Ovary (tissue), 9 donors: Measurements from ENCODE around the gene LRRC8A. TPM values are rescaled to one million over a fixed set of nuclear protein-coding genes. Genes with fewer than 3 reads are reported as not detected.

Experiments used
- DNase-seq, 5 donors: peaks; one replicate each; pipeline ENCODE4 v3.0.0-alpha.2; 2019 to 2020
- H3K27ac ChIP-seq, 2 donors: fragments of 200-600 bp; one replicate each; pipeline versions ENCODE4 v1.5.1 to v1.8.0; 2019 to 2022
- H3K27me3 ChIP-seq: fragments of 200-600 bp; one replicate; pipeline ENCODE4 v1.8.0; 2022
- H3K36me3 ChIP-seq: fragments of 200-600 bp; sonication (generic); one replicate; pipeline ENCODE4 v1.5.1; 2019
- H3K4me1 ChIP-seq: one replicate; pipeline ENCODE4 v1.8.1; 2013; ENCODE audit warnings: mild to moderate bottlenecking, moderate library complexity; ENCODE audit not compliant: insufficient read depth
- H3K4me3 ChIP-seq: fragments of 200-600 bp; sonication (generic); one replicate; pipeline ENCODE4 v1.5.1; 2017
- H3K9me3 ChIP-seq, 2 donors: fragments of 200-600 bp in 1 of 2; sonication (generic) in 1 of 2; one replicate each; pipeline versions ENCODE4 v1.5.1 to v1.8.1; 2013 to 2019; ENCODE audit warnings: mild to moderate bottlenecking in 1 of 2, moderate library complexity in 1 of 2
- CTCF ChIP-seq, 3 donors: fragments of 450-650 bp in 2 of 3; fragments of 200-600 bp in 1 of 3; IDR thresholded peaks; one replicate each; pipeline versions ENCODE4 v1.5.1 to v1.8.0; 2016 to 2022; ENCODE audit warnings: antibody characterized with exemption in 3 of 3, mild to moderate bottlenecking in 1 of 3
- EP300 ChIP-seq: sonication (generic); formaldehyde crosslinking; IDR thresholded peaks from one replicate; pipeline ENCODE4 v1.6.1; 2017; ENCODE audit warnings: antibody characterized with exemption
- POLR2A ChIP-seq: fragments of 450-650 bp; IDR thresholded peaks from one replicate; pipeline ENCODE4 v1.6.1; 2017; ENCODE audit warnings: antibody characterized with exemption, mild to moderate bottlenecking, moderate library complexity
- WGBS, 3 donors: extraction: QIAGEN DNeasy Blood & Tissue Kit in 1 of 3; methylation state at CpG; one replicate each; pipeline versions ENCODE4 v1.1.5 to v1.1.7; 2013 to 2017; 5-methylcytosine and 5-hydroxymethylcytosine counted together
- intact Hi-C, 4 donors: fragments of 100-400 bp; cut with DNase I; formaldehyde crosslinking; loops; one replicate each; pipeline versions ENCODE4 v1.11.0 to v1.15.1; 2022 to 2023
- polyA plus RNA-seq, 2 donors: library from polyadenylated mRNA; stranded (reverse); fragments of 200-250 nt in 1 of 2; fragments of 350-450 nt in 1 of 2; fragmentation: Illumina TruSeq in 1 of 2; extraction: RNeasy Lipid Tissue Mini Kit (QIAGEN cat#74804) in 1 of 2; gene quantifications; one replicate each; pipeline ENCODE4 v1.2.3, GENCODE V29; 2013 to 2014
- total RNA-seq, 7 donors: library from RNA; depleted of rRNA in 2 of 7; stranded (reverse); fragments of >200 nt in 2 of 7; fragmentation: NEBNext Ultra II Directional in 3 of 7; extraction: Animal tissue kit (Norgen Biotek cat#: 25700) in 3 of 7; gene quantifications; one replicate each; pipeline versions ENCODE4 v1.1.0 to v1.2.4, GENCODE V29; 2016 to 2023
- donor health status: DM: no; HTN: no; CAD: no; lungs with moderate emphysema.
- donor health status: DM: no; HTN: no; CAD: no.
- donor health status: Bipolar disorder and iron deficiency.
- donor health status: DM: yes; HTN: yes; CAD: no.
- donor health status: DM: no; HTN: no; CAD: no.
- donor health status: DM: yes; HTN: yes; CAD: no.

The LRRC8A gene
- total and polyA plus RNA-seq, 9 donors: 18.1 to 39.7 (median 26.4) TPM

DNA sequence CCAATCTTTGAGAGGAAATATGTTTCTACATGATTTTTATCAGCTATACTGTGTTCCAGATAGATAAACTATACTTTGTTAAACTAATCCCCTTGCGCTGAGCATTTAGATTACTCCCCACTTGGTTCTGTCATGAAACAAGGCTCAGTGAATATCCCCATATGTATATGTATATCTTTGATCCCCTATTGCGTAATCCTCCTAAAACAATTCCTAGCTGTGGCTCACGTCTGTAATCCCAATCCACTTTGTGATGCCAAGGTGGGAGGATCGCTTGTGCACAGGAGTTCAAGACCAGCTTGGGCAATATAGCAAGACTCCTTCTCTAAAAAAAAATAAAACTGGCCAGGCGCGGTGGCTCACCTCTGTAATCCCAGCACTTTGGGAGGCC, 41.6 kb downstream of the LRRC8A start:
- TF ChIP-seq EP300 (no peak), POLR2A (no peak), CTCF (IDR thresholded peaks at IDR 0.05) (no peak)
- DNase-seq: no peak
- no peak overlapping the region for H3K27ac ChIP-seq
- H3K4me1 ChIP-seq: peaks cover 18% of the 10 kb centered on the region
- intact Hi-C loops: loop anchor here in 1 of 4 donors (10.0 kb wide), 1 partner anchor 189 kb away; no protein-coding TSS in a partner anchor
- no peaks in the 10 kb centered on the region for H3K27me3 ChIP-seq
- 88 to 92% (median 90%) methylated on average over 6 of the region's 6 CpGs for WGBS, 3 donors
- H3K36me3 ChIP-seq: no peaks in the 10 kb centered on the region
- H3K4me3 ChIP-seq: no peak overlapping the region
- H3K9me3 ChIP-seq: no peaks in the 10 kb centered on the region

DNA sequence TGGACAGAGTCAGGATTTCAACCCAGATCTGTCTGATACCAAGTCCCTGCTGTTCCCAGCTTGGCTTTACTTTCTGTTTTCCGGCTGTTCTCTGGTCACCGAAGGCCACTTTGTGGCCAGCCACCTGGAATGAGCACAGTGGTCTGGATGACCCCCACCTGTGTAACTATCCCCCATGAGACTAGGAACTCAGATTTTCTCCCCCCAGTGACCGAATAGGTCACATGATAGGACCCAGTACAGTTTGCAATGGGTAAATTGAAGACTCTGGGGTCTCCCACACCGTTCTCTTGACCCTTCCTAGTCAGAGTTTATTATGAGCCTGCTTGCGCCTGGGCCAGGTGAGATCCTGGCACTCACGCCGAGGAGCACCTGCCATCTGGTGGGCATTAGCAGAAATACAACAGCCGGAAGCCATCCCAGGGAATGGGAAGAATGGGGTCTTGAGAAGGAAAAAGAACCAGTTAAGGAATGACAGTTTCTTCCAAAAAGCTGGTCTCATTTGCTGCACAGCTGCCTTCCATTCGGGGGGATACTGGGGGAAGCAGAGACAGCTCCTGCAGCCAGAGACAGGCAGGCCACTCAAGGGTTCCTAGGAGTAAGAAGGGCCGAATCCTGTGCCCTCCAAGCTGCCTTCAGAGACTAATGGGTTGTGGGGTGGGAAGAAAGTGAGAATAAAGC, 45.9 kb downstream of the LRRC8A start:
- H3K27ac ChIP-seq: no peak overlapping the region
- intact Hi-C loops: loop anchor here (1.0 to 10.0 kb wide), 4 partner anchors 63 to 193 kb away; no protein-coding TSS in a partner anchor
- peaks cover 2% of the 10 kb centered on the region for H3K4me1 ChIP-seq
- no peaks in the 10 kb centered on the region for H3K27me3 ChIP-seq
- no peaks in the 10 kb centered on the region for H3K9me3 ChIP-seq
- WGBS, 3 donors: 19 to 25% (median 23%) methylated on average over 10 of the region's 10 CpGs
- no peak overlapping the region for H3K4me3 ChIP-seq
- TF ChIP-seq POLR2A (no peak), CTCF (IDR thresholded peaks at IDR 0.05) (peak; percentile 82 to 93 (median 90)), EP300 (no peak)
- H3K36me3 ChIP-seq: no peaks in the 10 kb centered on the region
- DNase-seq: peak; percentile 48 to 70 (median 63)

DNA sequence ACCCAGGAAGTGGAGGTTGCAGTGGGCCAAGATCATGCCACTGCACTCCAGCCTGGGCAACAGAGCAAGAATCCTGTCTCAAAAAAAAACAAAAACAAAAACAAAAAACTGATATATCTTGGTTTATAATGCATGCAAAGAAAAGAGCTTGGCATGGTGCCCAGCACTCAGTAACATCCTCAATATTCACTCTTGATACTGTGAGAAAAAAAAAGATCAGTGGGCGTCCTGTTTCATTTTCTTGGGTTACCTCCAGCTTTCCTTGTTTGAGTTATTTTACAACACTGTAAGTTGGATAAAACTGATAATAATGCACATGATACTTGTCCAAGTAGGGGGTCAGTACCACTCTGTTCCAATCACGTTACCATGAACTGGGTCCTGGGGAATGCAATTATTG, 46.7 kb downstream of the LRRC8A start:
- H3K4me3 ChIP-seq: no peak overlapping the region
- intact Hi-C loops: loop anchor here (2.0 to 10.0 kb wide), 3 partner anchors 64 to 194 kb away; no protein-coding TSS in a partner anchor
- H3K27me3 ChIP-seq: no peaks in the 10 kb centered on the region
- WGBS, 3 donors: 67 to 84% (median 76%) methylated on average over 2 of the region's 2 CpGs
- H3K4me1 ChIP-seq: no peaks in the 10 kb centered on the region
- no peaks in the 10 kb centered on the region for H3K9me3 ChIP-seq
- no peaks in the 10 kb centered on the region for H3K36me3 ChIP-seq
- H3K27ac ChIP-seq: no peak overlapping the region
- TF ChIP-seq CTCF (IDR thresholded peaks at IDR 0.05): no peak
- no peak for TF ChIP-seq POLR2A
- TF ChIP-seq EP300: no peak
- DNase-seq: no peak

GRCh38 chr9:128929560-128929959, 47.6 kb downstream of the LRRC8A start:
- intact Hi-C loops: loop anchor here (2.0 to 10.0 kb wide), 3 partner anchors 65 to 195 kb away; no protein-coding TSS in a partner anchor
- no peaks in the 10 kb centered on the region for H3K4me1 ChIP-seq
- no peak for TF ChIP-seq CTCF (IDR thresholded peaks at IDR 0.05)
- TF ChIP-seq EP300: no peak
- no peak for TF ChIP-seq POLR2A
- no peaks in the 10 kb centered on the region for H3K36me3 ChIP-seq
- no peaks in the 10 kb centered on the region for H3K9me3 ChIP-seq
- H3K27me3 ChIP-seq: no peaks in the 10 kb centered on the region
- H3K4me3 ChIP-seq: no peak overlapping the region
- no peak overlapping the region for H3K27ac ChIP-seq
- 87 to 91% (median 89%) methylated on average over 4 of the region's 4 CpGs for WGBS, 3 donors
- DNase-seq: no peak
